HEK293T (cell line): ENCODE results near the gene HOMER2.

Experiments
- CTCF ChIA-PET: fragments of 350-600 bp; formaldehyde crosslinking; extraction: SDS; loops from one replicate; lab custom pipeline; 2021; ENCODE audit warnings: antibody characterized with exemption, inconsistent platforms; lab: Yijun Ruan, JAX
- POLR2A ChIA-PET: fragments of 350-600 bp; formaldehyde crosslinking; extraction: SDS; loops from one replicate; lab custom pipeline; 2020; ENCODE audit warnings: antibody characterized with exemption, inconsistent platforms; lab: Yijun Ruan, JAX
- DNase-seq: peaks from one replicate; pipeline ENCODE4 v3.0.0; 2012; ENCODE audit warnings: mixed read lengths; ENCODE audit errors: extremely low spot score
- ARNT ChIP-seq: fragments of 450-650 bp; IDR thresholded peaks from 2 replicates; pipeline ENCODE4 v1.6.1; 2017; ENCODE audit warnings: mild to moderate bottlenecking
- BHLHE40 ChIP-seq: fragments of 450-650 bp; IDR thresholded peaks from 2 replicates; pipeline ENCODE4 v1.6.1; 2016; ENCODE audit warnings: mild to moderate bottlenecking, moderate library complexity, borderline replicate concordance
- CTBP1 ChIP-seq: fragments of 450-650 bp; IDR thresholded peaks from 2 replicates; pipeline ENCODE4 v1.6.1; 2016; ENCODE audit warnings: borderline replicate concordance
- ELF4 ChIP-seq: fragments of 450-650 bp; IDR thresholded peaks from 2 replicates; pipeline ENCODE4 v1.6.1; 2017; ENCODE audit warnings: antibody characterized with exemption
- FOXA1 ChIP-seq: fragments of 450-650 bp; IDR thresholded peaks from 2 replicates; pipeline ENCODE4 v1.6.1; 2016; ENCODE audit warnings: mild to moderate bottlenecking
- FOXK2 ChIP-seq: fragments of 450-650 bp; IDR thresholded peaks from 2 replicates; pipeline ENCODE4 v1.6.1; 2016; ENCODE audit warnings: mild to moderate bottlenecking
- FOXM1 ChIP-seq: fragments of 450-650 bp; IDR thresholded peaks from 2 replicates; pipeline ENCODE4 v1.6.1; 2017; ENCODE audit warnings: mild to moderate bottlenecking, borderline replicate concordance
- HDGF ChIP-seq: fragments of 450-650 bp; IDR thresholded peaks from 2 replicates; pipeline ENCODE4 v1.6.1; 2017; ENCODE audit warnings: antibody characterized with exemption, borderline replicate concordance
- L3MBTL2 ChIP-seq: fragments of 450-650 bp; conservative IDR thresholded peaks from 2 replicates; pipeline ENCODE4 v1.6.1; 2016; ENCODE audit warnings: mild to moderate bottlenecking
- LEF1 ChIP-seq: fragments of 450-650 bp; IDR thresholded peaks from 2 replicates; pipeline ENCODE4 v1.6.1; 2017; ENCODE audit warnings: mild to moderate bottlenecking, borderline replicate concordance
- NFRKB ChIP-seq: fragments of 450-650 bp; IDR thresholded peaks from 2 replicates; pipeline ENCODE4 v1.6.1; 2016; ENCODE audit warnings: mild to moderate bottlenecking, moderate library complexity
- SP1 ChIP-seq: fragments of 450-650 bp; IDR thresholded peaks from 2 replicates; pipeline ENCODE4 v1.6.1; 2017
- SUZ12 ChIP-seq: fragments of 450-650 bp; IDR thresholded peaks from 2 replicates; pipeline ENCODE4 v1.6.1; 2016; ENCODE audit warnings: mild to moderate bottlenecking
- TARDBP ChIP-seq: fragments of 450-650 bp; IDR thresholded peaks from 2 replicates; pipeline ENCODE4 v1.6.1; 2016
- ZNF384 ChIP-seq: fragments of 450-650 bp; IDR thresholded peaks from 2 replicates; pipeline ENCODE4 v1.6.1; 2016
- TF ChIP-seq, protein P1 (sequence below): fragments of 450-650 bp; IDR thresholded peaks from 2 replicates; pipeline ENCODE4 v1.6.1; 2016

HOMER2 gene

DNA sequence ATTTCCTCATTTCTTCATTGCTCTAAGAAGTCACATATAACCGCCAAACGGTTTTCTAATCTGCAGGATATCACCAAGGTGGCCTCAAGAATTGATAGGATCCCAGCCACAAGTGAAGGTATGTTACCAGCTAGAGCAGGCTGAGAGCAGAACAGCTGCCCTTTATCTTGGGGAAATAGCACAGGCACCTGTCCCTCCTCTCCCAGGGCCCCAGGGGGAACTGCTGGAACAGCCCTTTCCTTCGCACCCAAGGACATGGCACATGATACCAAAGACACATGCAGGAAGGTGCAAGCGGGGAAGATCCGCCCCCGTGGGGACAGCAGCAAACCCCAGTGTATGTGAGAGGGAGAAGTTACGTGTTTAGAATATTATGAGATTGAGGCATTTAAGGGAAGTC lies 35.3 kb downstream of the HOMER2 start:
- CTCF ChIA-PET = no interaction called here
- TF ChIP-seq ELF4 (no peak), ARNT (no peak), LEF1 (no peak), HDGF (no peak), BHLHE40 (no peak), FOXM1 (no peak), FOXK2 (no peak), L3MBTL2 (no peak)
- DNase-seq = no peak
- POLR2A ChIA-PET = no interaction called here

DNA sequence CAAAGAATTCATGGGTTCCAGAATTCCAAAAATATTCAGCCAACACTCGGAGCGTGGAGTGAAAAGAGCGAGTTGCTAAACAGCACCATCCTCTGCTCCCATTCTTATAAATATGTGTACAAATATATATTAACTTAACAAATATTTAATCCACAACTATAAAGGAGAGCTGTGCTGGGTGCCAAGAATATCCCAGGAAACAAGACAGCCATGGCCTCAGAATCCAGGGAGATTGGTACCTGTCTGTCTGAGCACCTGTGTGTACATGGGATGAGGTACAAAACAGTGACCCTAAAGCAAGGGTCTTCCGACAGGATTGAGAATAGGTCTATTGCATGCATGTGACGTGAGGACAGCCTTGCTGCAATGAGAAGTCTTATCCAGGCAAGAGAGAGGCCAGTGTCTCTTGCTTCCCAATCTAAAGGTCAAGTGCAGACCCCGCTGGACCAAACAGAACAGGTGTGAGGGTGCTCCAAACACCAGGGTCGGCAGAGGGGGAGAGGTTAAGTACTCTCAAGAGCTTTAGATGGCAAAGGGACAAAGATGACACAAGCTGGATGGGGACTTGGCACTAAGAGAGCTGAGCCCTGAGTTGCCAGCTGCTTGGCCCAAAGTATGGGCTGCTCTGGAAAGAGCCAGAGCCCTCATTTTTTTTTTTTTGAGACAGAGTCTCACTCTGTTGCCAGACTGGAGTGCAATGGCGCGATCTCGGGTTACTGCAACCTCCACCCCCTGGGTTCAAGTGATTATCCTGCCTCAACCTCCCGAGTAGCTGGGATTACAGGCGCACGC lies 36.2 kb downstream of the HOMER2 start:
- CTCF ChIA-PET = no interaction called here
- TF ChIP-seq FOXM1 (no peak), ZNF384 (no peak), LEF1 (no peak), FOXA1 (no peak), ARNT (no peak), SUZ12 (no peak), BHLHE40 (no peak), HDGF (no peak), ELF4 (no peak), TARDBP (no peak)
- TF ChIP-seq, protein P1, sequence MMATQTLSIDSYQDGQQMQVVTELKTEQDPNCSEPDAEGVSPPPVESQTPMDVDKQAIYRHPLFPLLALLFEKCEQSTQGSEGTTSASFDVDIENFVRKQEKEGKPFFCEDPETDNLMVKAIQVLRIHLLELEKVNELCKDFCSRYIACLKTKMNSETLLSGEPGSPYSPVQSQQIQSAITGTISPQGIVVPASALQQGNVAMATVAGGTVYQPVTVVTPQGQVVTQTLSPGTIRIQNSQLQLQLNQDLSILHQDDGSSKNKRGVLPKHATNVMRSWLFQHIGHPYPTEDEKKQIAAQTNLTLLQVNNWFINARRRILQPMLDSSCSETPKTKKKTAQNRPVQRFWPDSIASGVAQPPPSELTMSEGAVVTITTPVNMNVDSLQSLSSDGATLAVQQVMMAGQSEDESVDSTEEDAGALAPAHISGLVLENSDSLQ = no peak
- no peak for DNase-seq
- POLR2A ChIA-PET = no interaction called here

DNA sequence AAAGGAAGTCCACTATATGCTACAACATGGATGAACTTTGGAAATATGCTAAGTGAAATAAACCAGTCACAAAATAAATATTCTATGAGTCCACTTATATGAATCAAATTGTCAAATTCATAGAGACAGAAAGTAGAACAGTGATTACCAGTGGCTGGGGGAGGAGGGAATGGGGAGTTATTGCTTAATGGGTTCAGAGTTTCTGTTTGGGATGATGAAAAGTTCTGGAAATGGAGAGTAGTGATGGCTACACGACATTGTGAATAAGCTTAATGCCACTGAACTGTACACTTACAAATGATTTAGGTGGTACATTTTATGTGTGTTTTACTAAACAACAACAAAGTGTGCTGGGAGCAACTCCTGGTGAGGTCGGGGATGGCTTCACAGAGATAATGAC lies 38.1 kb downstream of the HOMER2 start:
- CTCF ChIA-PET = no interaction called here
- DNase-seq = no peak
- POLR2A ChIA-PET = no interaction called here
- TF ChIP-seq SUZ12 (no peak), CTBP1 (no peak), SP1 (no peak), TARDBP (no peak), FOXM1 (no peak), ARNT (no peak), BHLHE40 (no peak), FOXA1 (no peak), L3MBTL2 (no peak)

DNA sequence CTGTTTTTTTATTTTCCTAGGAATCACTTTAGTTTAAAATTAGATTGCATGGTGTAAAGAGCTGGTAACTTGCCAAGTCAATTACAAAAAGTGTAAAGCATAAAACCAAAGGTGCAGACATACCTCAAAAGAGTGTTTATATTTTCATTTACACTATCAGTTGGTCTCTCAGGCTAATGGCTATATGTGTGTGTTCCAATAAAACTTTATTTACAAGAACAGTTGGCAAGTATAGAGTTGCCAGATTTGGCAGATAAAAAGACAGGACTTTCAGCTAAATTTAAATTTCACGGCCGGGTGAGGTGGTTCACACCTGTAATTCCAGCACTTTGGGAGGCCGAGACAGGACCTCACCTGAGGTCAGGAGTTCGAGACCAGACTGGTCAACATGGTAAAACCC lies 41.1 kb downstream of the HOMER2 start:
- CTCF ChIA-PET = no interaction called here

DNA sequence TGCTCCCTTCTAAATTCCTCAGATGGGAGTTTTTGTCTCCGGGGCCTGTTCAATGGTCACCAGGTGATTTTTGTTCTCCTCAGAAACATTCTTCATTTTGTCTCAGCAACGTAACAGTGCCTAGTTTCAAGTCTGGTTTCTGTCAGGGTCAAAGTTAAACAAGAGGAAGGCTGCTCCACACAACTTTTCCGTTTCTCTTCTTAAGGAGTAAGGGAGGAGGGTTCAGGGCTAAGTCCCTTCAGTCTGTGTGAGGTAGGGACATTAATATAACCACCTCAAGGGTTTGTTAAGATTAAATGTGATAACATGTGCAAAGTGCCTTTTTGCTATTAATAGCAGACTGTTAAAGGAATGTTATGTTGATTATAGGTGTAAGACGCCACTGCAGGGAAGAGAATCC lies 41.8 kb downstream of the HOMER2 start:
- DNase-seq = no peak
- TF ChIP-seq ARNT = no peak
- TF ChIP-seq FOXK2 = no peak
- TF ChIP-seq, protein P1 = no peak
- TF ChIP-seq NFRKB = no peak
- no peak for TF ChIP-seq ZNF384
- TF ChIP-seq SP1 = no peak
- no peak for TF ChIP-seq FOXA1
- TF ChIP-seq LEF1 = no peak
- no peak for TF ChIP-seq TARDBP
- CTCF ChIA-PET = no interaction called here
- POLR2A ChIA-PET = no interaction called here

More for the DNA sequence above, 41.1 kb downstream of the HOMER2 start:
- no peak for TF ChIP-seq TARDBP
- TF ChIP-seq LEF1 = no peak
- no peak for TF ChIP-seq ELF4
- TF ChIP-seq BHLHE40 = no peak
- TF ChIP-seq, protein P1 = no peak
- no peak for TF ChIP-seq CTBP1
- no peak for TF ChIP-seq FOXA1
- TF ChIP-seq SP1 = no peak
- DNase-seq = no peak
- POLR2A ChIA-PET = no interaction called here

DNA sequence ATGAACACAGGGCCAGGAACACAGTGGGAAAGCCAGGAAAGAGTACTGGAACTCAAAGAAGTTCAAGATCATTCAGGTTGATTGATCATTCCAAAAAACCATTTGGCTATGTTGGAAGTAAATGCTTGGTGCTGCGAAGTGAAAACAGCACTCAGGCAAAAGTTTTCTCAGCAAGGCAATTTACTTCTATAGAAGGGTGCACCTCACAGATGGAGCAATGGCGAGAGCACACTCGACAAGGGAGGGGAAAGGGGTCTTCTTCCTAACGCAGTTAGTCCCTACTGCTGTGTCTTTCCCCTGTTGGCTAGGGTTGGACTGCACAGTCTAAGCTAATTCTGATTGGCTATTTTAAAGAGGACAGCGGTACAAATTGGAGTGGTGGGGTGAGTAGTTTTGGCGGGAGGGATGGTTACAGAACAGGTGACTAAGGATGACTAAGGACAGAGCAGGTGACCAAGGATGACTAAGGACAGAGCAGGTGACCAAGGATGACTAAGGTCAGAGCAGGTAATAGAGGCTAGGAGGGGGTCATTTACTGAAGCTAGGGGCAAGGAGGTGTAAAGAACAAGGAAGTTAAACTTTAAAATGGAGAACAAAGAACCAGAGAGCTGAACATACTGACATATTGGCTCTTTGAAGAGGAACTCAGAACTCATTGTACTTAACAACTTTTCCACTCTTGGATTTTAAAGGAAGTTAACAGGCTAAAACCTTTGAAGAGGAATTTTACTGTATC lies 43.3 kb downstream of the HOMER2 start:
- TF ChIP-seq FOXA1 (no peak), ARNT (no peak), L3MBTL2 (no peak), HDGF (no peak), TARDBP (no peak), CTBP1 (no peak), BHLHE40 (no peak), ELF4 (no peak), NFRKB (no peak), SUZ12 (no peak), LEF1 (no peak)
- TF ChIP-seq, protein P1 = no peak
- no peak for DNase-seq
- CTCF ChIA-PET = no interaction called here
- POLR2A ChIA-PET = no interaction called here
